ENCODE measurements around the gene CHRNA10.
"Not testable (repeated sequence)": the region's sequence is repeated elsewhere in the genome, so short reads cannot be mapped to it uniquely, and the experiment has no call there.

Gene CHRNA10

GRCh38 chr11:3644817-3645235 is 26.4 kb downstream of the CHRNA10 start, which contains the start of gene ART1:
ART1 (plus strand) TSS chr11:3645128; CDS start chr11:3659214, 14,086 bp downstream.
- no peak for DNase-seq (ENCODE audit: low read depth in 1 of 2, low spot score in 1 of 2)
- Histone ChIP-seq H3K4me3 (replicated peaks; ENCODE audit: insufficient read depth, low read length) (no peak within 1 kb of the TSS), H3K27ac (replicated peaks) (no peak within 1 kb of the TSS), H3K27me3 (ENCODE audit: insufficient read depth, poor library complexity, severe bottlenecking) (peaks cover 10% of the 10 kb centered on the region)
- TF ChIP-seq SPI1 (IDR thresholded peaks at IDR 0.05; ENCODE audit: borderline replicate concordance, low read depth) (no peak), GABPA (IDR thresholded peaks at IDR 0.05; ENCODE audit: low read depth) (no peak), REST (IDR thresholded peaks at IDR 0.05; ENCODE audit: insufficient replicate concordance, low read depth) (no peak), CTCF (IDR thresholded peaks at IDR 0.05; ENCODE audit: insufficient read depth, low read length) (no peak), POLR2AphosphoS5 (IDR thresholded peaks at IDR 0.05; ENCODE audit: low read depth) (no peak)

- not testable (repeated sequence) for H3K27me3 ChIP-seq (ENCODE audit: insufficient read depth, poor library complexity, severe bottlenecking); DNase-seq (ENCODE audit: low read depth in 1 of 2, low spot score in 1 of 2); H3K4me3 ChIP-seq (replicated peaks; ENCODE audit: insufficient read depth, low read length); H3K27ac ChIP-seq (replicated peaks)
These were observed 28.1 kb downstream of the CHRNA10 start for GRCh38 chr11:3643102-3643546.

- Histone ChIP-seq H3K27ac (replicated peaks) (no peak overlapping the region), H3K27me3 (ENCODE audit: insufficient read depth, poor library complexity, severe bottlenecking) (peaks cover 10% of the 10 kb centered on the region), H3K4me3 (replicated peaks; ENCODE audit: insufficient read depth, low read length) (0 out of 2 replicates have a peak overlapping the region, but pooled peaks have one; percentile 7)
- DNase-seq (ENCODE audit: low read depth in 1 of 2, low spot score in 1 of 2): no peak
- TF ChIP-seq GABPA (IDR thresholded peaks at IDR 0.05; ENCODE audit: low read depth): no peak
- no peak for TF ChIP-seq SPI1 (IDR thresholded peaks at IDR 0.05; ENCODE audit: borderline replicate concordance, low read depth)
- no peak for TF ChIP-seq POLR2AphosphoS5 (IDR thresholded peaks at IDR 0.05; ENCODE audit: low read depth)
- TF ChIP-seq CTCF (IDR thresholded peaks at IDR 0.05; ENCODE audit: insufficient read depth, low read length): no peak
- TF ChIP-seq REST (IDR thresholded peaks at IDR 0.05; ENCODE audit: insufficient replicate concordance, low read depth): no peak
These were observed 28.9 kb downstream of the CHRNA10 start for GRCh38 chr11:3642071-3642951.

GRCh38 chr11:3641701-3642070 is 29.5 kb downstream of the CHRNA10 start, which contains the start of gene ART5:
ART5 (minus strand) TSS chr11:3641992; CDS start chr11:3641862, 130 bp downstream.
- DNase-seq (ENCODE audit: low read depth in 1 of 2, low spot score in 1 of 2): no peak
- H3K27me3 ChIP-seq (ENCODE audit: insufficient read depth, poor library complexity, severe bottlenecking): peaks cover 10% of the 10 kb centered on the region
- H3K27ac ChIP-seq (replicated peaks): no peak within 1 kb of the TSS
- H3K4me3 ChIP-seq (replicated peaks; ENCODE audit: insufficient read depth, low read length): 0 out of 2 replicates have a peak within 1 kb of the TSS, but pooled peaks have one; percentile 7
- no peak for TF ChIP-seq CTCF (IDR thresholded peaks at IDR 0.05; ENCODE audit: insufficient read depth, low read length)
- TF ChIP-seq POLR2AphosphoS5 (IDR thresholded peaks at IDR 0.05; ENCODE audit: low read depth): no peak
- no peak for TF ChIP-seq REST (IDR thresholded peaks at IDR 0.05; ENCODE audit: insufficient replicate concordance, low read depth)
- TF ChIP-seq GABPA (IDR thresholded peaks at IDR 0.05; ENCODE audit: low read depth): no peak
- no peak for TF ChIP-seq SPI1 (IDR thresholded peaks at IDR 0.05; ENCODE audit: borderline replicate concordance, low read depth)
